ENCODE measurements around the gene MOSMO. TPM values are rescaled to one million over a fixed set of nuclear protein-coding genes. Genes with fewer than 3 reads are reported as not detected.

MOSMO gene
- total and polyA plus RNA-seq, 2 of the 4 experiments (the other 2 are of a cell fraction), result 10.5 to 16.0 TPM

GRCh38 chr16:22012241-22012640, 4.3 kb downstream of the MOSMO start:
- TF ChIP-seq RFX5 (IDR thresholded peaks at IDR 0.05; ENCODE audit: low read depth, low read length), result no peak
- TF ChIP-seq POLR2A (IDR thresholded peaks at IDR 0.05; ENCODE audit: low read depth, low read length), result no peak
- no peak for TF ChIP-seq BHLHE40 (IDR thresholded peaks at IDR 0.05; ENCODE audit: low read depth, low read length)
- TF ChIP-seq RCOR1 (IDR thresholded peaks at IDR 0.05; ENCODE audit: insufficient replicate concordance, low read length), result no peak
- TF ChIP-seq USF2 (IDR thresholded peaks at IDR 0.05; ENCODE audit: low read depth, low read length), result no peak
- no peak for TF ChIP-seq MAZ (IDR thresholded peaks at IDR 0.05; ENCODE audit: borderline replicate concordance, low read depth, low read length)
- no peak for TF ChIP-seq CHD1 (IDR thresholded peaks at IDR 0.05; ENCODE audit: low read depth, low read length)
- no peak for TF ChIP-seq ELK1 (IDR thresholded peaks at IDR 0.05; ENCODE audit: borderline replicate concordance, low read depth, low read length)
- no peak for TF ChIP-seq SMC3 (IDR thresholded peaks at IDR 0.05; ENCODE audit: low read depth, low read length)
- no peak for TF ChIP-seq CTCF (conservative IDR thresholded peaks at IDR 0.05; ENCODE audit: low read depth, low read length)
- Histone ChIP-seq H3K9ac (ENCODE audit: low read depth, low read length) (no peak overlapping the region), H3K9me3 (ENCODE audit: control insufficient read depth, insufficient read depth, low read length) (no peaks in the 10 kb centered on the region), H2AK9ac (replicated peaks; ENCODE audit: low read depth, low read length, poor library complexity) (no peak overlapping the region), H2AFZ (replicated peaks; ENCODE audit: low read length, poor library complexity) (no peak overlapping the region), H2BK120ac (ENCODE audit: low read depth, low read length) (no peak overlapping the region), H3K4ac (ENCODE audit: low read depth, low read length) (no peak overlapping the region), H3K4me3 (ENCODE audit: insufficient read depth, low read depth, low read length) (no peak overlapping the region), H3K23ac (ENCODE audit: low read depth, low read length) (no peak overlapping the region), H3K4me2 (ENCODE audit: low read depth, low read length) (no peak overlapping the region), H4K20me1 (ENCODE audit: insufficient read depth, low read length) (peaks cover 47% of the 10 kb centered on the region), H2BK15ac (ENCODE audit: low read depth, low read length) (no peak overlapping the region), H3K4me1 (ENCODE audit: control insufficient read depth, insufficient read depth, low read length) (peaks cover 6% of the 10 kb centered on the region), H2AK5ac (ENCODE audit: low read depth, low read length) (no peak overlapping the region), H3K36me3 (ENCODE audit: control insufficient read depth, insufficient read depth, low read length) (no peaks in the 10 kb centered on the region; the same call in 1 of the 2 replicates), H2BK5ac (ENCODE audit: low read depth, low read length, poor library complexity, severe bottlenecking) (no peak overlapping the region), H3K27ac (ENCODE audit: insufficient read depth, low read length) (no peak overlapping the region), H4K91ac (ENCODE audit: insufficient read depth, low read depth, low read length) (no peak overlapping the region), H3K9me1 (ENCODE audit: insufficient read depth, low read length) (peaks cover 16% of the 10 kb centered on the region), H3K56ac (ENCODE audit: extremely low read depth, insufficient read depth, low read length) (no peak overlapping the region), H4K5ac (ENCODE audit: low read depth, low read length) (no peak overlapping the region), H3K18ac (ENCODE audit: low read depth, low read length) (no peak overlapping the region), H2BK20ac (ENCODE audit: low read depth, low read length) (no peak overlapping the region), H3K79me1 (ENCODE audit: low read depth in 1 of 2, low read length in 2 of 2) (peaks cover 9 to 68% of the 10 kb centered on the region in 2 experiments), H3K14ac (replicated peaks; ENCODE audit: low read depth, low read length) (no peak overlapping the region), H3K27me3 (ENCODE audit: control insufficient read depth, insufficient read depth, low read length) (no peaks in the 10 kb centered on the region), H4K8ac (ENCODE audit: low read depth in 2 of 2, low read length in 2 of 2) (no peak overlapping the region)
- ATAC-seq (ENCODE audit: low read depth) (no peak), DNase-seq (no peak)
- in situ Hi-C loops (cut with MboI; ENCODE audit: low sequenced_read_pairs) (no loop called here), intact Hi-C loops (cut with micrococcal nuclease) (no loop called here), dilution Hi-C loops (cut with HindIII; ENCODE audit: low sequenced_read_pairs, unreplicated experiment) (no loop called here)
- BruUV-seq (replicated peaks), result no TSS peak
- ChIA-PET CTCF (no interaction called here), POLR2A (ENCODE audit: unreplicated experiment) (no interaction called here)
- no CpG with 5 or more reads among the region's 2 CpGs for WGBS, 2 experiments (ENCODE audit: extremely low coverage in 2 of 2, insufficient read length in 1 of 2)
